GM21737 (cell line): Measurements from ENCODE around the gene ARID5B.
A peak's percentile ranks its signal among the peaks of the same experiment; 100 is the strongest.
"Not testable (repeated sequence)": the region's sequence is repeated elsewhere in the genome, so short reads cannot be mapped to it uniquely, and the experiment has no call there.

Source experiments
- ATAC-seq: cut with Tn5 transposase; IDR thresholded peaks from one replicate; pipeline ENCODE4 v1.9.1; 2021; ENCODE audit warnings: mild to moderate bottlenecking, moderate library complexity; ENCODE audit not compliant: unreplicated experiment

The ARID5B gene

GRCh38 chr10:62027841-62028501 is 126.5 kb downstream of the ARID5B start:
- no peak for ATAC-seq

GRCh38 chr10:62028502-62028842 is 127.0 kb downstream of the ARID5B start:
- ATAC-seq = not testable (repeated sequence)

- no peak for ATAC-seq
Observed at GRCh38 chr10:62029401-62029800, 127.9 kb downstream of the ARID5B start.

- no peak for ATAC-seq
Observed at GRCh38 chr10:62031507-62031906, 130.0 kb downstream of the ARID5B start.

GRCh38 chr10:62033125-62033524 is 131.6 kb downstream of the ARID5B start:
- ATAC-seq = no peak

GRCh38 chr10:62034096-62034640 is 132.7 kb downstream of the ARID5B start:
- no peak for ATAC-seq

GRCh38 chr10:62036186-62037081 is 134.9 kb downstream of the ARID5B start:
- no peak for ATAC-seq

GRCh38 chr10:62037166-62037831 is 135.8 kb downstream of the ARID5B start:
- no peak for ATAC-seq

GRCh38 chr10:62037890-62038608 is 136.6 kb downstream of the ARID5B start:
- ATAC-seq = no peak

GRCh38 chr10:62038609-62039190 is 137.2 kb downstream of the ARID5B start:
- ATAC-seq = peak; percentile 48

- ATAC-seq = no peak
Observed at GRCh38 chr10:62039954-62040353, 138.5 kb downstream of the ARID5B start.

GRCh38 chr10:62040881-62041280 is 139.4 kb downstream of the ARID5B start:
- no peak for ATAC-seq

- no peak for ATAC-seq
Observed at GRCh38 chr10:62043421-62044021, 142.0 kb downstream of the ARID5B start.

GRCh38 chr10:62044566-62044965 is 143.1 kb downstream of the ARID5B start:
- no peak for ATAC-seq

GRCh38 chr10:62045765-62046521 is 144.4 kb downstream of the ARID5B start:
- ATAC-seq = no peak

- peak; percentile 43 for ATAC-seq
Observed at GRCh38 chr10:62046522-62047227, 145.2 kb downstream of the ARID5B start.

- no peak for ATAC-seq
Observed at GRCh38 chr10:62047228-62047892, 145.9 kb downstream of the ARID5B start.

- ATAC-seq = no peak
Observed at GRCh38 chr10:62047960-62048383, 146.5 kb downstream of the ARID5B start.
